SU-DHL-6 (cell line): ENCODE measurements around the gene TPK1.

Experiments
- H2AFZ ChIP-seq: fragments of 200-600 bp; sonication (generic); 2 replicates; pipeline ENCODE4 v1.6.1; 2014; ENCODE audit warnings: low read depth, mild to moderate bottlenecking, moderate library complexity, mixed read lengths, antibody characterized with exemption, low read length; ENCODE audit not compliant: severe bottlenecking
- H3F3A ChIP-seq: fragments of 200-600 bp; shearing (Covaris generic); 2 replicates; pipeline ENCODE4 v1.6.0; 2016; ENCODE audit warnings: antibody characterized with exemption, mild to moderate bottlenecking; ENCODE audit not compliant: insufficient read depth
- H3K27ac ChIP-seq: fragments of 200-600 bp; sonication (generic); 2 replicates; pipeline ENCODE4 v1.5.1; 2016; ENCODE audit warnings: low read depth, mild to moderate bottlenecking, low read length, moderate library complexity, mixed read lengths
- H3K27me3 ChIP-seq: fragments of 200-600 bp; sonication (generic), shearing (Covaris generic); 2 replicates; pipeline ENCODE4 v1.6.0; 2014; ENCODE audit warnings: mild to moderate bottlenecking, low read length
- H3K36me3 ChIP-seq: fragments of 200-600 bp; sonication (generic); 2 replicates; pipeline ENCODE4 v1.6.1; 2014; ENCODE audit warnings: mild to moderate bottlenecking, low read length, mixed read lengths
- H3K4me2 ChIP-seq: fragments of 300-600, 200-600 bp; shearing (Covaris generic), sonication (generic); 2 replicates; pipeline ENCODE4 v1.6.0; 2014; ENCODE audit warnings: low read length, low read depth, mild to moderate bottlenecking; ENCODE audit not compliant: poor library complexity, severe bottlenecking
- H3K4me3 ChIP-seq: fragments of 200-600 bp; sonication (generic); 2 replicates; pipeline ENCODE4 v1.5.1; 2014; ENCODE audit warnings: antibody characterized with exemption, low read length, mild to moderate bottlenecking, mixed read lengths; ENCODE audit not compliant: insufficient read depth, poor library complexity, severe bottlenecking
- H3K79me2 ChIP-seq: fragments of 200-600 bp; sonication (generic); 2 replicates; pipeline ENCODE4 v1.6.1; 2014; ENCODE audit warnings: mild to moderate bottlenecking, low read length, moderate library complexity; ENCODE audit not compliant: insufficient read depth
- H3K9ac ChIP-seq: fragments of 200-600 bp; sonication (generic); 2 replicates; pipeline ENCODE4 v1.7.0; 2014; ENCODE audit warnings: mild to moderate bottlenecking, low read length
- H3K9me2 ChIP-seq: fragments of 200-600 bp; sonication (generic); replicated peaks from 2 replicates; pipeline ENCODE4 v1.6.1; 2014; ENCODE audit warnings: low read length; ENCODE audit not compliant: insufficient read depth
- H3K9me3 ChIP-seq: fragments of 200-600 bp; sonication (generic); 2 replicates; pipeline ENCODE4 v1.6.1; 2014; ENCODE audit warnings: low read length, mixed read lengths; ENCODE audit not compliant: insufficient read depth
- H4K20me1 ChIP-seq: fragments of 200-600 bp; sonication (generic); 2 replicates; pipeline ENCODE4 v1.6.1; 2014; ENCODE audit warnings: low read depth, mild to moderate bottlenecking, antibody characterized with exemption, low read length, moderate library complexity, mixed read lengths
- EZH2phosphoT487 ChIP-seq: fragments of 200-600 bp; sonication (generic), shearing (Covaris generic); conservative IDR thresholded peaks from 2 replicates; pipeline ENCODE4 v1.6.1; 2018; ENCODE audit warnings: mild to moderate bottlenecking, antibody characterized with exemption, low read length, moderate library complexity, mixed read lengths
- TF ChIP-seq, protein P1 (sequence below): fragments of 200-600 bp; sonication (generic); IDR thresholded peaks from one replicate; pipeline ENCODE4 v1.5.1; 2017; ENCODE audit warnings: antibody characterized with exemption, mild to moderate bottlenecking, low read length, moderate library complexity; ENCODE audit not compliant: insufficient read depth, poor library complexity, severe bottlenecking

TPK1 gene

DNA sequence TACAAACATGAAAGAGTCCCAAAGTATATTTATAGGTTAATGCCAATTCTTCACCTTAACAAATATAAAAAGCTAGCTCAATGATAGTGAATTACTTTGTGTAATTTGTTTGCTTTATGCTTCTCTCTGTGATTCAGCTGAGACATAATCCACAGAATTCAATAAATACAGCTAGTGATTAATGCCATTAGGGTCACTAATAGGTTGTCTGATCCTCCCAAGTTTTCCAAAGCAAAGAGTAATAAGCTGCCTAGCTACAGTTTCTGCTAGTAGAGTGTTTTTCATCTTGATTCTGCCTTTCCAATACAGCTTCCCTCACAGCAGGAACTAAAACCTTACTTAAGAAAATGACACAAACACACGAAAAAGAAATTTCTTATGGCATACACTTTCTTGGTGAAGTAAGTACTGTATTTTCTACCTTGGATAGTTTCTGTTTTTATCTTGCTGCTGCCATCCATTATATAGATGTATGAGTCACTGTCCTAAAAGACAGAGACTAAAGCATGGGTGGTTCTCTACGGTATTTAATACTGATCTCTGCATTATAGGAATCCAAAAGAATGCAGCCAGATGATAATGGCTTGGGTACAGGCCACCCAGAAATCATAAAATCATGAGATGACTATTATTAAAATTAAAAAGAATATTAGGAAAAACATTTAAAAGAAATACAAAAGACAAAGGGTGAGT lies 170.0 kb downstream of the TPK1 start:
- no peak for TF ChIP-seq EZH2phosphoT487
- TF ChIP-seq, protein P1, sequence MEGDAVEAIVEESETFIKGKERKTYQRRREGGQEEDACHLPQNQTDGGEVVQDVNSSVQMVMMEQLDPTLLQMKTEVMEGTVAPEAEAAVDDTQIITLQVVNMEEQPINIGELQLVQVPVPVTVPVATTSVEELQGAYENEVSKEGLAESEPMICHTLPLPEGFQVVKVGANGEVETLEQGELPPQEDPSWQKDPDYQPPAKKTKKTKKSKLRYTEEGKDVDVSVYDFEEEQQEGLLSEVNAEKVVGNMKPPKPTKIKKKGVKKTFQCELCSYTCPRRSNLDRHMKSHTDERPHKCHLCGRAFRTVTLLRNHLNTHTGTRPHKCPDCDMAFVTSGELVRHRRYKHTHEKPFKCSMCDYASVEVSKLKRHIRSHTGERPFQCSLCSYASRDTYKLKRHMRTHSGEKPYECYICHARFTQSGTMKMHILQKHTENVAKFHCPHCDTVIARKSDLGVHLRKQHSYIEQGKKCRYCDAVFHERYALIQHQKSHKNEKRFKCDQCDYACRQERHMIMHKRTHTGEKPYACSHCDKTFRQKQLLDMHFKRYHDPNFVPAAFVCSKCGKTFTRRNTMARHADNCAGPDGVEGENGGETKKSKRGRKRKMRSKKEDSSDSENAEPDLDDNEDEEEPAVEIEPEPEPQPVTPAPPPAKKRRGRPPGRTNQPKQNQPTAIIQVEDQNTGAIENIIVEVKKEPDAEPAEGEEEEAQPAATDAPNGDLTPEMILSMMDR: no peak
- no peak overlapping the region for H3K27ac ChIP-seq
- no peaks in the 10 kb centered on the region for H3K27me3 ChIP-seq
- no peak overlapping the region for H3K9ac ChIP-seq
- H3K79me2 ChIP-seq: no peaks in the 10 kb centered on the region
- no peaks in the 10 kb centered on the region for H4K20me1 ChIP-seq
- H3K36me3 ChIP-seq: no peaks in the 10 kb centered on the region
- no peak overlapping the region for H3K4me3 ChIP-seq
- no peaks in the 10 kb centered on the region for H3K9me3 ChIP-seq
- H3K9me2 ChIP-seq: no peaks in the 10 kb centered on the region
- no peak overlapping the region for H3K4me2 ChIP-seq
- H2AFZ ChIP-seq: no peak overlapping the region
- H3F3A ChIP-seq: no peaks in the 10 kb centered on the region

DNA sequence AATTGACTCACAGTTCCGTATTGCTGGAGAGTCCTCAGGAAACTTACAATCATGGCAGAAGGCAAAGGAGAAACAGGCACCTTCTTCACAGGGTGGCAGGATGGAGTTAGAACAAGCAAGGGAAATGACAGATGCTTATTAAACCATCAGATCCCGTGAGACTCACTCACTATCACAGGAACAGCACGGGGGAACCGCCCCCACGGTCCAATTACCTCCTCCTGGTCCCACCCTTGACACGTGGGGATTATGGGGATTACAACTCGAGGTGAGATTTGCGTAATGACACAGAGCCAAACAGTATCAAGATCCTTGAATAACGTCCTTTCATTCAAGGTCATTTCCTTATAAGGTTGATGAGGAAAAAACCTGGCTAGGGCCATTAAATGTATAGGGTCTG lies 176.6 kb downstream of the TPK1 start:
- H2AFZ ChIP-seq: no peak overlapping the region
- no peaks in the 10 kb centered on the region for H3K36me3 ChIP-seq
- no peak overlapping the region for H3K9ac ChIP-seq
- H4K20me1 ChIP-seq: no peaks in the 10 kb centered on the region
- H3K79me2 ChIP-seq: no peaks in the 10 kb centered on the region
- TF ChIP-seq, protein P1: no peak
- TF ChIP-seq EZH2phosphoT487: no peak
- no peaks in the 10 kb centered on the region for H3K9me3 ChIP-seq
- H3F3A ChIP-seq: no peaks in the 10 kb centered on the region
- no peaks in the 10 kb centered on the region for H3K27me3 ChIP-seq
- H3K4me2 ChIP-seq: no peak overlapping the region
- no peak overlapping the region for H3K27ac ChIP-seq
- no peak overlapping the region for H3K4me3 ChIP-seq
- no peaks in the 10 kb centered on the region for H3K9me2 ChIP-seq

DNA sequence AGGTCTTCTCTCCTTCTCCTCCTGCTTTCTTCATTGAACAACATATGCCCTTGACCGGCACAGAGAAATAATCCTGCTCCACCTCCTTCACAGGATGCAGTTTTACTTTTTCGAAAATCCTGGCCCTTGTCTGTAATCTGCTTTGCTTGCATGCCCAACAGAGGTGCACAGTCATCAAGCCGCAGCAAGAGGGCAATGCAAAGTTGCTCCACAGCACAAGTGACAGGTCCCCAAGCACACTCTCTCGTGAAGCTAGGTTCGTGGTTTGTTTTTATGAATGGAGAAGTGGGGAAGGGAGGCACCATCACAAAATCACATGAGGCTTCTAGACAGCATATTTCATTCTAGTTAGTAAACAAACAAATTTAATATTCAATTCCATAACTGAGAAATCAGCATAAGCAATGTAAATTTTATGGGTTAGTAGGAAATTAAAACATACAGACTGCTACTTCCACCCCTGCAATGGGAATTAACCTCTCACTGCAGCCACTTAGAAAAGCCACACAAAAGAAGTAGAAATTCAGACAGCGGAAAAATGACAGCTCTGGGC lies 178.8 kb downstream of the TPK1 start:
- H3K9ac ChIP-seq: no peak overlapping the region
- no peaks in the 10 kb centered on the region for H3K79me2 ChIP-seq
- no peak overlapping the region for H3K4me2 ChIP-seq
- no peak overlapping the region for H3K4me3 ChIP-seq
- no peak overlapping the region for H2AFZ ChIP-seq
- H3K36me3 ChIP-seq: no peaks in the 10 kb centered on the region
- no peaks in the 10 kb centered on the region for H3K9me3 ChIP-seq
- TF ChIP-seq, protein P1: no peak
- TF ChIP-seq EZH2phosphoT487: no peak
- no peaks in the 10 kb centered on the region for H4K20me1 ChIP-seq
- no peaks in the 10 kb centered on the region for H3K9me2 ChIP-seq
- no peak overlapping the region for H3K27ac ChIP-seq
- H3K27me3 ChIP-seq: no peaks in the 10 kb centered on the region
- no peaks in the 10 kb centered on the region for H3F3A ChIP-seq
